HCT116 (cell line): ENCODE results near the gene POR. TPM values are rescaled to one million over a fixed set of nuclear protein-coding genes. Genes with fewer than 3 reads are reported as not detected.
"Not testable (repeated sequence)": the region's sequence is repeated elsewhere in the genome, so short reads cannot be mapped to it uniquely, and the experiment has no call there.

ENCODE experiments used
- ATAC-seq: fragments of 200-7000 bp; cut with Tn5 transposase; 2 replicates; pipeline ENCODE4 v1.9.1; 2020; ENCODE audit warnings: mild to moderate bottlenecking, moderate library complexity
- BruUV-seq: library from RNA; stranded (reverse); fragments of 400-500 nt; replicated peaks from 2 replicates; lab custom pipeline; 2021; lab: Mats Ljungman, UMichigan
- CTCF ChIA-PET: fragments of 300-600 bp; sonication (Branson Sonifier 250); formaldehyde crosslinking; loops from one replicate; lab custom pipeline; 2021; ENCODE audit warnings: antibody characterized with exemption; lab: Charles Lee
- POLR2A ChIA-PET: fragments of 300-600, 350-600 bp; sonication (Branson Sonifier 250); formaldehyde crosslinking; loops from one replicate; lab custom pipeline; 2021; ENCODE audit warnings: antibody characterized with exemption; lab: Charles Lee
- RAD21 ChIA-PET, 2 experiments: fragments of 300-600 bp; sonication (Branson Sonifier 250); formaldehyde crosslinking; loops; one replicate each; lab custom pipeline; 2023; ENCODE audit warnings: low total read pairs in 2 of 2; ENCODE audit not compliant: uncharacterized antibody in 2 of 2, unreplicated experiment in 2 of 2, low non-redundant PET in 1 of 2; lab: Charles Lee
- DNase-seq: peaks from one replicate; pipeline ENCODE4 v3.0.0-alpha.2; 2010; ENCODE audit warnings: low read depth, low spot score
- H2AFZ ChIP-seq: fragments of 200-600 bp; shearing (Covaris generic), sonication (generic); 2 replicates; pipeline ENCODE4 v1.6.1; 2017; ENCODE audit warnings: low read depth, mixed run types, mixed read lengths, antibody characterized with exemption, low read length; ENCODE audit not compliant: poor library complexity, severe bottlenecking
- H3K27ac ChIP-seq: 2 replicates; pipeline ENCODE4 v1.5.1; 2012; ENCODE audit warnings: low read depth, low read length
- H3K27me3 ChIP-seq: fragments of 200-600 bp; sonication (generic); 2 replicates; pipeline ENCODE4 v1.6.1; 2016; ENCODE audit warnings: mixed run types, low read length, mixed read lengths; ENCODE audit not compliant: insufficient read depth
- H3K36me3 ChIP-seq, 2 experiments: fragments of 200-500 bp in 1 of 2; fragments of 200-600 bp in 1 of 2; sonication (Bioruptor generic) in 1 of 2; sonication (generic) in 1 of 2; 2 replicates each; pipeline versions ENCODE4 v1.5.1 to v1.6.1; 2014 to 2016; ENCODE audit warnings: low read length in 2 of 2, inconsistent platforms in 1 of 2, mixed read lengths in 1 of 2, mixed run types in 1 of 2; ENCODE audit not compliant: insufficient read depth in 2 of 2, control insufficient read depth in 1 of 2
- H3K4me1 ChIP-seq, 2 experiments: fragments of 200-600 bp in 1 of 2; sonication (generic) in 1 of 2; 2 replicates each; pipeline versions ENCODE4 v1.5.1 to v1.6.1; 2012 to 2017; ENCODE audit warnings: low read length in 2 of 2, inconsistent platforms in 1 of 2, mild to moderate bottlenecking in 1 of 2, mixed read lengths in 1 of 2, mixed run types in 1 of 2, moderate library complexity in 1 of 2; ENCODE audit not compliant: insufficient read depth in 2 of 2, control insufficient read depth in 1 of 2
- H3K4me2 ChIP-seq: fragments of 200-600 bp; sonication (generic); 2 replicates; pipeline ENCODE4 v1.6.1; 2017; ENCODE audit warnings: mixed run types, low read length, mixed read lengths
- H3K4me3 ChIP-seq, 2 experiments: fragments of 200-600 bp in 1 of 2; sonication (generic) in 1 of 2; replicated peaks in 1 of 2; 2 replicates each; pipeline ENCODE4 v1.5.1; 2011 to 2016; ENCODE audit warnings: low read length in 2 of 2, control low read depth in 1 of 2, low read depth in 1 of 2, mild to moderate bottlenecking in 1 of 2, mixed read lengths in 1 of 2, mixed run types in 1 of 2
- H3K79me2 ChIP-seq: fragments of 200-600 bp; sonication (generic); 2 replicates; pipeline ENCODE4 v1.6.1; 2017; ENCODE audit warnings: mild to moderate bottlenecking, mixed run types, low read length, moderate library complexity, mixed read lengths; ENCODE audit not compliant: insufficient read depth
- H3K9ac ChIP-seq: fragments of 200-600 bp; sonication (generic); 2 replicates; pipeline ENCODE4 v1.6.1; 2016; ENCODE audit warnings: low read length, mixed read lengths
- H3K9me2 ChIP-seq: fragments of 200-600 bp; sonication (generic), shearing (Covaris generic); 2 replicates; pipeline ENCODE4 v1.6.1; 2017; ENCODE audit warnings: mixed run types, mild to moderate bottlenecking, moderate library complexity; ENCODE audit not compliant: insufficient read depth
- H3K9me3 ChIP-seq, 2 experiments: fragments of 200-500 bp in 1 of 2; fragments of 200-600 bp in 1 of 2; sonication (Bioruptor generic) in 1 of 2; sonication (generic) in 1 of 2; 2 replicates each; pipeline ENCODE4 v1.6.1; 2014 to 2017; ENCODE audit warnings: low read length in 2 of 2, mixed read lengths in 2 of 2, inconsistent platforms in 1 of 2, low read depth in 1 of 2, mild to moderate bottlenecking in 1 of 2, mixed run types in 1 of 2, moderate library complexity in 1 of 2; ENCODE audit not compliant: control insufficient read depth in 1 of 2, insufficient read depth in 1 of 2
- H4K20me1 ChIP-seq: fragments of 200-600 bp; sonication (generic), shearing (Covaris generic); 2 replicates; pipeline ENCODE4 v1.6.1; 2017; ENCODE audit warnings: mixed run types, mild to moderate bottlenecking, moderate library complexity; ENCODE audit not compliant: insufficient read depth
- EZH2phosphoT487 ChIP-seq: fragments of 200-600 bp; IDR thresholded peaks from 2 replicates; pipeline ENCODE4 v1.6.1; 2018; ENCODE audit warnings: antibody characterized with exemption, borderline replicate concordance
- FOSL1 ChIP-seq: IDR thresholded peaks from 2 replicates; pipeline ENCODE4 v1.6.1; 2012; ENCODE audit warnings: low read depth
- SRF ChIP-seq: IDR thresholded peaks from 2 replicates; pipeline ENCODE4 v1.6.1; 2012; ENCODE audit warnings: low read depth
- TCF7L2 ChIP-seq: IDR thresholded peaks from 2 replicates; pipeline ENCODE4 v1.7.0; 2011; ENCODE audit warnings: borderline replicate concordance, inconsistent platforms; ENCODE audit not compliant: insufficient read depth, insufficient read length; ENCODE audit errors: extremely low read depth
- intact Hi-C: fragments of 100-400 bp; cut with micrococcal nuclease; formaldehyde crosslinking; loops from 2 replicates; pipeline ENCODE4 v1.10.0; 2022
- total RNA-seq: library from RNA; stranded (reverse); gene quantifications from one replicate; pipeline ENCODE4 v1.2.1, GENCODE V29; 2021; ENCODE audit not compliant: unreplicated experiment

POR gene
- total RNA-seq, 1 experiment from 2014 or later, result 120 TPM

GRCh38 chr7:75883265-75883824 lies 31.6 kb upstream of the POR start:
- H3K9me3 ChIP-seq, BruUV-seq, RAD21 ChIA-PET, CTCF ChIA-PET, intact Hi-C loops, ATAC-seq, DNase-seq, H3K9me2 ChIP-seq, H4K20me1 ChIP-seq, H3K27ac ChIP-seq, H3K4me2 ChIP-seq, H2AFZ ChIP-seq, H3K4me3 ChIP-seq, H3K27me3 ChIP-seq, H3K9ac ChIP-seq: not testable (repeated sequence)
- POLR2A ChIA-PET, result interaction anchor here (0.7 kb wide), 1 partner anchor 21 kb away, joined by 4 read pairs; no protein-coding TSS in a partner anchor
- peaks cover 19 to 51% of the 10 kb centered on the region in 2 experiments for H3K36me3 ChIP-seq
- peaks cover 8 to 12% of the 10 kb centered on the region in 2 experiments for H3K4me1 ChIP-seq
- peaks cover 37% of the 10 kb centered on the region for H3K79me2 ChIP-seq

- ChIA-PET RAD21 (no interaction called here), POLR2A (no interaction called here)
- no peak overlapping the region for H3K4me2 ChIP-seq
These were observed 30.5 kb upstream of the POR start for GRCh38 chr7:75884476-75884875.

More at GRCh38 chr7:75884476-75884875, 30.5 kb upstream of the POR start:
- Histone ChIP-seq H3K9me3 (no peaks in the 10 kb centered on the region), H4K20me1 (no peaks in the 10 kb centered on the region), H3K4me3 (no peak overlapping the region), H2AFZ (no peak overlapping the region), H3K79me2 (peaks cover 32% of the 10 kb centered on the region), H3K27me3 (no peaks in the 10 kb centered on the region), H3K4me1 (peaks cover 7 to 14% of the 10 kb centered on the region in 2 experiments), H3K9me2 (no peaks in the 10 kb centered on the region), H3K27ac (no peak overlapping the region), H3K36me3 (peaks cover 19 to 53% of the 10 kb centered on the region in 2 experiments), H3K9ac (no peak overlapping the region)
- ATAC-seq, result no peak
- CTCF ChIA-PET, result no interaction called here
- no peak for TF ChIP-seq FOSL1
- no peak for TF ChIP-seq EZH2phosphoT487
- TF ChIP-seq SRF, result no peak
- no peak for TF ChIP-seq TCF7L2
- BruUV-seq, result no TSS peak
- no peak for DNase-seq
- intact Hi-C loops, result no loop called here
